HepG2 (cell line): ENCODE data around the gene BORCS5.
"Not testable (repeated sequence)": the region's sequence is repeated elsewhere in the genome, so short reads cannot be mapped to it uniquely, and the experiment has no call there.

Experiments
- ATF2 ChIP-seq: sonication (generic); formaldehyde crosslinking; IDR thresholded peaks from 2 replicates; pipeline ENCODE4 v1.4.0; 2020; ENCODE audit warnings: missing genetic modification reagents
- DRAP1 ChIP-seq: IDR thresholded peaks from 2 replicates; pipeline ENCODE4 v1.6.1; 2016; ENCODE audit warnings: missing genetic modification reagents, missing compliant biosample characterization
- JUND ChIP-seq: sonication (generic); formaldehyde crosslinking; IDR thresholded peaks from 2 replicates; pipeline ENCODE4 v1.8.0; 2022; ENCODE audit warnings: mild to moderate bottlenecking, missing genetic modification reagents
- MYC ChIP-seq: sonication (generic); formaldehyde crosslinking; IDR thresholded peaks from 2 replicates; pipeline ENCODE4 v1.9.0; 2021; ENCODE audit warnings: missing genetic modification reagents, borderline replicate concordance
- PBX2 ChIP-seq: IDR thresholded peaks from 2 replicates; pipeline ENCODE4 v1.6.1; 2016; ENCODE audit warnings: control low read depth
- POLR2AphosphoS5 ChIP-seq: IDR thresholded peaks from 2 replicates; pipeline ENCODE4 v1.6.1; 2012; ENCODE audit warnings: low read depth, low read length
- SIN3A ChIP-seq: IDR thresholded peaks from 2 replicates; pipeline ENCODE4 v1.6.1; 2011; ENCODE audit warnings: low read depth, mild to moderate bottlenecking, control low read depth, low read length, borderline replicate concordance
- SP1 ChIP-seq, 2 experiments: fragments of 450-650 bp in 1 of 2; sonication (generic) in 1 of 2; formaldehyde crosslinking in 1 of 2; IDR thresholded peaks; 2 replicates each; pipeline versions ENCODE4 v1.4.0 to v1.6.1; 2016 to 2020; ENCODE audit warnings: missing genetic modification reagents in 1 of 2
- ZBTB37 ChIP-seq: sonication (generic); formaldehyde crosslinking; IDR thresholded peaks from 2 replicates; pipeline ENCODE4 v1.4.0; 2020; ENCODE audit warnings: mild to moderate bottlenecking, missing genetic modification reagents
- ZNF639 ChIP-seq: conservative IDR thresholded peaks from 2 replicates; pipeline ENCODE4 v1.6.1; 2018; ENCODE audit warnings: missing genetic modification reagents

- not testable (repeated sequence) for TF ChIP-seq PBX2 (CRISPR knock-in tag); ZBTB37; SP1 (IDR thresholded peaks at IDR 0.05); SP1 (CRISPR knock-in tag; IDR thresholded peaks at IDR 0.05); SIN3A; ATF2 (CRISPR knock-in tag); DRAP1 (CRISPR knock-in tag); MYC (CRISPR knock-in tag); JUND (CRISPR knock-in tag); ZNF639; POLR2AphosphoS5
Measured at GRCh38 chr12:12419165-12419564, 62.3 kb downstream of the BORCS5 start.
